Mammary epithelial cell (primary cell): ENCODE data around the gene PPARD.

Experiments
- EZH2 ChIP-seq: IDR thresholded peaks from 2 replicates; pipeline ENCODE4 v1.6.1; 2012; ENCODE audit warnings: low read length, inconsistent platforms, borderline replicate concordance
- TF ChIP-seq, protein P1 (sequence below), 2 donors: IDR thresholded peaks in 1 of 2; conservative IDR thresholded peaks in 1 of 2; 2 replicates each; pipeline ENCODE4 v1.5.1; 2011 to 2012; ENCODE audit warnings: inconsistent platforms in 2 of 2, low read length in 2 of 2, mild to moderate bottlenecking in 2 of 2, control low read depth in 1 of 2, low read depth in 1 of 2; ENCODE audit not compliant: insufficient read depth in 1 of 2; ENCODE audit errors: extremely low read depth in 1 of 2

- TF ChIP-seq EZH2: no peak
- TF ChIP-seq, protein P1, sequence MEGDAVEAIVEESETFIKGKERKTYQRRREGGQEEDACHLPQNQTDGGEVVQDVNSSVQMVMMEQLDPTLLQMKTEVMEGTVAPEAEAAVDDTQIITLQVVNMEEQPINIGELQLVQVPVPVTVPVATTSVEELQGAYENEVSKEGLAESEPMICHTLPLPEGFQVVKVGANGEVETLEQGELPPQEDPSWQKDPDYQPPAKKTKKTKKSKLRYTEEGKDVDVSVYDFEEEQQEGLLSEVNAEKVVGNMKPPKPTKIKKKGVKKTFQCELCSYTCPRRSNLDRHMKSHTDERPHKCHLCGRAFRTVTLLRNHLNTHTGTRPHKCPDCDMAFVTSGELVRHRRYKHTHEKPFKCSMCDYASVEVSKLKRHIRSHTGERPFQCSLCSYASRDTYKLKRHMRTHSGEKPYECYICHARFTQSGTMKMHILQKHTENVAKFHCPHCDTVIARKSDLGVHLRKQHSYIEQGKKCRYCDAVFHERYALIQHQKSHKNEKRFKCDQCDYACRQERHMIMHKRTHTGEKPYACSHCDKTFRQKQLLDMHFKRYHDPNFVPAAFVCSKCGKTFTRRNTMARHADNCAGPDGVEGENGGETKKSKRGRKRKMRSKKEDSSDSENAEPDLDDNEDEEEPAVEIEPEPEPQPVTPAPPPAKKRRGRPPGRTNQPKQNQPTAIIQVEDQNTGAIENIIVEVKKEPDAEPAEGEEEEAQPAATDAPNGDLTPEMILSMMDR (conservative IDR thresholded peaks at IDR 0.05 in 1 of 2, IDR thresholded peaks at IDR 0.05 in 1 of 2; ENCODE audit: extremely low read depth in 1 of 2, insufficient read depth in 1 of 2, low read depth in 1 of 2, low read length in 2 of 2): no peak
These were observed 27.9 kb downstream of the PPARD start for GRCh38 chr6:35370124-35370741.
